Measurements from ENCODE around the gene ZNF236.

ZNF236 gene

GRCh38 chr18:76973520-76974266 lies 151.3 kb downstream of the ZNF236 start:
- DNase-seq (ENCODE audit: low read depth), result no peak

- no peak for DNase-seq (ENCODE audit: low read depth)
Measured at GRCh38 chr18:76974386-76974785, 152.0 kb downstream of the ZNF236 start.

- DNase-seq (ENCODE audit: low read depth), result no peak
Measured at GRCh38 chr18:76975577-76976110, 153.3 kb downstream of the ZNF236 start.

DNA sequence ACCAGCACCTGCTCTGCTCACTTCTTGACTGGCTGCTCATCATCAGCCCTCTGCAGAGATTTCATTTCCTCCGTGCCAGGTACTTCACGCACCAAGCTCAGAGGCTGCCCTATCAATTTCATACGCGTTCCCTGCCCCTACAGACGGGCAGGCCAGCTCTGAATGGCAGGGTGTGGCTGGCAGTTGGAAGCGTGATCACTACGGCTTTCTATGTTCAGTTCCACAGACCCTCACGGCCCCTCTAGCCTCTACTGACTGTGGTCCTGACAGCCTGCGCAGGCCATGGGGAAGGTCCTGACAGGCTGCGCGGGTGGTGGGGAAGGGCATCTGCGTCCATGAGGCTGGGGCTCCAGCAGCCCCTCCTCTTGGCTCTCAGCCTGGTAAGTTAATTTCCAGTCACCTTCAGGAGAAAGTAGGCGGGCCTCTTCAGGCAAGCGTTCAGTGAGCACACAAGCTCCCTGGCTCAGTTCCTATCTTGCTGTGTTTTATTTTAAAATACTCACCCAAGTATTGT lies 154.8 kb downstream of the ZNF236 start:
- DNase-seq (ENCODE audit: low read depth), result no peak

DNA sequence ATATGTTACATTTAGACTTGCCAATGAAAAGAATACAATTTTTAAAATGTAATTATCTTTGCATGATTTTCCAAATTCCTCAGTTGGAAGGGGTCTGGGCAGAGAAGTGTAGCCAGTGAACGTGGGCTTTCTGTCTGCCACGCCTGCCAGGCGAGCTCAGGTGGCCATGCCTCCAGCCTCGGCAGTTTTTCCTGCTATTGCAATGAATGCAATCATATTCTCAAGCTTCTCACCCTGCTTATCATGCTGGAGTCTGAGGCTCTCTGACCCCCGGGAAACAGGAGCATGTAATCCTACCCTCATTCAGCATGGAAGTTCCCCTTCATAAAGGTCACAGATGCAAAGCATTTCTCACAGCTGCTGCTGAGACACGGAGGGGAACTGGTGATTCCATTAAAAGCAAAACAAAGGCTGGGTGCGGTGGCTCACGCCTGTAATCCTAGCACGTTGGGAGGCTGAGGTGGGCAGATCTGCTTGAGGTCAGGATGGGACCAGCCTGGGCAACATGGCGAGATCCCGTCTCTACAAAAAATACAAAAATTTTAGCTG lies 155.4 kb downstream of the ZNF236 start:
- no peak for DNase-seq (ENCODE audit: low read depth)

DNA sequence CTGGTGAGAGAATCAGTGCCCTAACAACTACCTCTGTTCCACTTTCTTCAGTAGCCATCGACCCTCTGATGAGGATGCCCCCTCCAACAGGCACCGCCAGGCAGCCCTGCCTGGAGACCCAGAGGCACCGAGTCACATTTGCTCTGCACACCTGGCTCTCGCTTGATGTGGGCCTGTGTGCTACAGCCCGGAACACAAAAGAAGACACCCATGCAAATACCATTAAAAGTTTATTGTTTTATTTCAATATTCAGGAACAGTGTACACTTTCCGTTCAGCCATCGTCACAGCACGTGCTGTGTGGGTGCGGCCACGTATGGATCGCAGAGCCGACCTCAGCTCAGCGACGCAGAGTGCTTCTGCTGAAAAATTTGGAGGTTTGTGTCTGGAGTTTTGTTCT lies 156.3 kb downstream of the ZNF236 start:
- no peak for DNase-seq (ENCODE audit: low read depth)

- DNase-seq (ENCODE audit: low read depth), result no peak
Measured at GRCh38 chr18:76979111-76979751, 156.9 kb downstream of the ZNF236 start.

DNA sequence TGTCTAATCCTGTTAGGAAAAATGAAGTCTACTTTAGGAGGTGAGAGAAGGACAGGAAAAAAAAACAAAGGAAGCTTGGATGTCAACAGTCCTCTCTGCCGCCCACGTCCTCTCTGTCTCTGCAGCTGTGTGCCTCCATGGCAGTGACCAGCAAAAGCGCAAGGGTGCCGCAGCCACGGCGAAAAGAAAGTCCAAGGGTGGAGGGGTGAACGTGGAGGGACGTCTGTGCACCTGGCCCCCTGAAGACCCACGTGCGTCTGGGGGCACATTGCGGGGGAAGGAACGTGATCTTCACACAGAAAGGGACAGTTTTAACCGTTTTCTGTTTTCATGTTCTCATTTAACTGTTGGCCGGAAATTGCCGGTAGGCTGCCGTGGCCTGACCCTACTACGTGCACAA lies 157.5 kb downstream of the ZNF236 start:
- no peak for DNase-seq (ENCODE audit: low read depth)

- no peak for DNase-seq (ENCODE audit: low read depth)
Measured at GRCh38 chr18:76980663-76981395, 158.5 kb downstream of the ZNF236 start.

GRCh38 chr18:76981396-76981968 lies 159.1 kb downstream of the ZNF236 start:
- DNase-seq (ENCODE audit: low read depth), result no peak

DNA sequence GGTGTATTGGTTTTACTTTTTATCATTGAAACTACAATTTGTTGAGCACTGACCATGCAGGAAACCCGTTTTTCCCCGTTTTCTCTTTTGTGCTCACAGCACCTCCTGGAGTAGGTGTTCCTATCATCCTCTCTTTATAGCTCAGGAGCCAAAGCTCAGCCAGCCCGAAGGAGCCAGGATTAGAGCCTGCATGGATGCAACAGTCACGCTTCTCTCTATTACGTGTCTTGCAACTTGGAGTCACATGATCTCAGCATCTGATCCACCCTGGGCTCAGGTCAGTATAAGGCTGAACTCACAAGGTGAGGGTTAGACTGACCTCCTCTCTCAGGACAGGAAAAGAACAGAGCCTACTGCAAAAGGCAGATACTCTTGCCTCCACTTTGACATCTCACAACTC lies 159.7 kb downstream of the ZNF236 start:
- DNase-seq (ENCODE audit: low read depth), result no peak

GRCh38 chr18:76982841-76983583 lies 160.7 kb downstream of the ZNF236 start:
- DNase-seq (ENCODE audit: low read depth), result peak; percentile 14

DNA sequence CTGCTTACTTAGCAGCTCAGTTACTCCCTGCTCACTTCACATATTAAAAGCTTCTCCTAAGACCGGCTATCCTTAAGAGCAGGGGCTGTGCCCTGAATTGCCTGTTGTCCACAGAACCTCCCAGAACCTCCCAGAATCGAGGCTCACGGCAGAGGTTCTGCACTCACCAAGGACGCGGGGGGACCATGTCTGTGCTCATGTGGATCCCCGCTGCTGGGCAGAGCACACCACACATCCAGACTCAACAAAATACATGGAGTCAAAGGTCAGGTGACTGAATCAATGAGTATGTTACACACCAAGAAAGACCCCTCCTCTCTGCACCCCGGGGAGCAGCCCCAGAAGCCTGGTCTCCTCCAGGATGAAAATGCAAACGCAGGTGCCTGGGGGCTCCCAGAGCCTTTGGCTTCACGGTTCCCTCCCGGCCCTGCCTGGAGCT lies 161.3 kb downstream of the ZNF236 start:
- DNase-seq (ENCODE audit: low read depth), result no peak

- DNase-seq (ENCODE audit: low read depth), result no peak
Measured at GRCh38 chr18:76984193-76985155, 162.1 kb downstream of the ZNF236 start.

- DNase-seq (ENCODE audit: low read depth), result no peak
Measured at GRCh38 chr18:76985156-76985950, 163.0 kb downstream of the ZNF236 start.

DNA sequence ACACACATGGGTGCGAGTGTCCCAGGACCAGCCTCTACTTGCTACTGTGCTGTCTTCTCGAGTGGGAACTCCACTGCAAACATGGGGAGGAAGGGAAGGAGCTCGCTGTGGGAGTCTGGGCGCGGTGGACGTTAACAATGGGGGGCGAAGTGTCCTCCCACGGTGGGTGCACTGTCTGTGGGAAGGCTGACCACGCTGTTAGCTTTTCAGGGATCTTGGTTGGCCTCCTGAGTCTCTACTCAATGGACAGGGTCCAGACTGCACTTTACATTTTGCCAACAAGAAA lies 163.5 kb downstream of the ZNF236 start:
- no peak for DNase-seq (ENCODE audit: low read depth)

GRCh38 chr18:76986406-76986805 lies 164.0 kb downstream of the ZNF236 start:
- no peak for DNase-seq (ENCODE audit: low read depth)

- no peak for DNase-seq (ENCODE audit: low read depth)
Measured at GRCh38 chr18:76988031-76988826, 165.9 kb downstream of the ZNF236 start.
